Measurements from ENCODE around the gene TUBB2A. TPM values are rescaled to one million over a fixed set of nuclear protein-coding genes. Genes with fewer than 3 reads are reported as not detected.

The TUBB2A gene
- total and polyA plus RNA-seq, 2 of the 8 experiments (the other 6 are each of a cell fraction or from before 2014, with no cell fraction given), result 315 to 330 TPM

GRCh38 chr6:3125815-3126214, 31.5 kb downstream of the TUBB2A start:
- Histone ChIP-seq H2BK20ac (ENCODE audit: low read length) (no peak overlapping the region), H3K79me1 (ENCODE audit: low read depth, low read length) (no peaks in the 10 kb centered on the region), H3K4me1 (replicated peaks in 1 of 4; ENCODE audit: control insufficient read depth in 3 of 4, insufficient read depth in 4 of 4, low read length in 3 of 4) (no peaks in the 10 kb centered on the region; a peak in 2 of 7 replicates), H3K18ac (ENCODE audit: extremely low read depth, low read length) (no peak overlapping the region), H2BK12ac (ENCODE audit: low read depth, low read length) (peak overlapping the region; percentile 84; the same call in 1 of the 2 replicates), H4K5ac (ENCODE audit: insufficient read length, low read depth, low read length) (no peak overlapping the region), H3K23me2 (ENCODE audit: low read depth, low read length) (no peaks in the 10 kb centered on the region), H2AK5ac (ENCODE audit: low read depth, low read length) (no peak overlapping the region), H3K14ac (ENCODE audit: insufficient read length) (no peak overlapping the region), H2BK120ac (replicated peaks; ENCODE audit: low read depth, low read length) (no peak overlapping the region), H3K4ac (replicated peaks; ENCODE audit: insufficient read length, low read depth, low read length) (no peak overlapping the region), H3K23ac (ENCODE audit: insufficient read length) (no peak overlapping the region), H3K79me2 (ENCODE audit: control insufficient read depth in 1 of 2, insufficient read depth in 2 of 2, low read length in 2 of 2) (no peaks in the 10 kb centered on the region), H2BK15ac (ENCODE audit: low read length) (no peak overlapping the region), H3K9me3 (ENCODE audit: insufficient read depth in 2 of 2, low read depth in 1 of 2, low read length in 1 of 2) (no peaks in the 10 kb centered on the region), H4K8ac (ENCODE audit: extremely low read depth, insufficient read depth, low read length) (no peak overlapping the region), H3K27ac (ENCODE audit: low read depth, low read length) (no peak overlapping the region), H3K4me3 (ENCODE audit: extremely low read depth in 1 of 4, insufficient read depth in 2 of 4, low read depth in 3 of 4, low read length in 4 of 4) (no peak overlapping the region), H3K56ac (replicated peaks; ENCODE audit: insufficient read length, low read depth, low read length) (no peak overlapping the region), H3K36me3 (ENCODE audit: control insufficient read depth in 2 of 4, insufficient read depth in 4 of 4, low read length in 3 of 4) (peaks cover 11 to 29% (median 24%) of the 10 kb centered on the region in 4 experiments), H3K4me2 (ENCODE audit: insufficient read depth in 1 of 2, low read depth in 2 of 2, low read length in 2 of 2) (no peak overlapping the region), H3K27me3 (replicated peaks in 1 of 4; ENCODE audit: control insufficient read depth in 3 of 4, extremely low read depth in 1 of 4, insufficient read depth in 3 of 4, low read length in 3 of 4) (no peaks in the 10 kb centered on the region; a peak in 1 of 7 replicates), H4K91ac (replicated peaks; ENCODE audit: insufficient read length, low read length) (no peak overlapping the region), H2AFZ (ENCODE audit: low read length) (no peak overlapping the region), H3K9ac (replicated peaks in 1 of 4; ENCODE audit: extremely low read depth in 1 of 4, low read depth in 3 of 4, low read length in 3 of 4) (no peak overlapping the region), H4K20me1 (replicated peaks in 1 of 2; ENCODE audit: control insufficient read depth in 1 of 2, insufficient read depth in 2 of 2, low read length in 2 of 2) (peaks cover 0 to 4% of the 10 kb centered on the region in 2 experiments), H2BK5ac (ENCODE audit: low read depth, low read length) (no peak overlapping the region)
- WGBS, 2 experiments (ENCODE audit: extremely low coverage in 1 of 2, insufficient coverage in 1 of 2, insufficient read length in 1 of 2, insufficient replicate concordance in 2 of 2, low coverage in 1 of 2, low lambda C conversion rate in 2 of 2, missing lambda C conversion rate in 1 of 2), result 44% methylated on average over 2 of the region's 2 CpGs; no CpG with 5 or more reads in 1 of the 2 experiments
- no peak for DNase-seq (ENCODE audit: low read depth in 1 of 2, low spot score in 2 of 2)
- no peak for FAIRE-seq
- ChIA-PET POLR2A (ENCODE audit: partially characterized antibody) (interaction anchor here (1.5 kb wide), 1 partner anchor 126 kb away, joined by 4 read pairs; no protein-coding TSS in a partner anchor), CTCF (ENCODE audit: partially characterized antibody) (interaction anchor here (0.6 to 6.2 kb wide), 16 partner anchors 17 to 258 kb away, joined by 3 to 41 read pairs (median 3); no protein-coding TSS in a partner anchor)
- TF ChIP-seq SRF (IDR thresholded peaks at IDR 0.05; ENCODE audit: low read depth, low read length) (no peak), CTCF (IDR thresholded peaks at IDR 0.05; ENCODE audit: control extremely low read depth in 1 of 3, insufficient read depth in 1 of 3, low read depth in 1 of 3, low read length in 3 of 3) (no peak), TBP (IDR thresholded peaks at IDR 0.05; ENCODE audit: low read depth, low read length) (no peak), RBBP5 (IDR thresholded peaks at IDR 0.05; ENCODE audit: borderline replicate concordance, low read depth, low read length) (no peak), YY1 (IDR thresholded peaks at IDR 0.05; ENCODE audit: low read depth, low read length) (no peak), POU5F1 (IDR thresholded peaks at IDR 0.05; ENCODE audit: low read depth, low read length) (no peak)
